ENCODE data around the gene PHF12. TPM values are rescaled to one million over a fixed set of nuclear protein-coding genes. Genes with fewer than 3 reads are reported as not detected.
A peak's percentile ranks its signal among the peaks of the same experiment; 100 is the strongest.

PHF12 gene
- total RNA-seq, 1 experiment from 2014 or later, result 79.1 TPM

GRCh38 chr17:28999206-28999605 is 47.9 kb upstream of the PHF12 start:
- Histone ChIP-seq H3K27ac (ENCODE audit: low read length) (no peak overlapping the region), H3K36me3 (ENCODE audit: control insufficient read depth, insufficient read depth, low read length) (no peaks in the 10 kb centered on the region), H3K4me1 (ENCODE audit: control insufficient read depth, insufficient read depth, low read length) (no peaks in the 10 kb centered on the region; the same call in 1 of the 2 replicates), H3K4me3 (ENCODE audit: low read depth in 2 of 2, low read length in 2 of 2) (no peak overlapping the region), H3K9me3 (ENCODE audit: control insufficient read depth, insufficient read depth, low read depth, low read length) (no peaks in the 10 kb centered on the region), H3K27me3 (ENCODE audit: control insufficient read depth, insufficient read depth, low read length) (peaks cover 3% of the 10 kb centered on the region; the same call in 1 of the 2 replicates)
- ATAC-seq (no peak), DNase-seq (ENCODE audit: low read depth, low spot score) (no peak)
- ChIA-PET POLR2A (no interaction called here), CTCF (no interaction called here)
- TF ChIP-seq CTCF (IDR thresholded peaks at IDR 0.05), result no peak
- TF ChIP-seq REST (IDR thresholded peaks at IDR 0.05; ENCODE audit: insufficient read depth in 1 of 2, low read depth in 2 of 2, low read length in 1 of 2), result no peak
- TF ChIP-seq SIN3A (IDR thresholded peaks at IDR 0.05; ENCODE audit: borderline replicate concordance, insufficient read depth, low read depth, low read length), result no peak
- TF ChIP-seq POLR2AphosphoS5 (IDR thresholded peaks at IDR 0.05; ENCODE audit: low read depth, low read length), result no peak
- TF ChIP-seq TCF7L2 (IDR thresholded peaks at IDR 0.05; ENCODE audit: low read depth, low read length), result no peak
- intact Hi-C loops (cut with micrococcal nuclease; ENCODE audit: unreplicated experiment) (no loop called here), in situ Hi-C loops (cut with HindIII; ENCODE audit: low pct_unique_long_range_greater_than_20kb, low sequenced_read_pairs) (no loop called here)
- no TSS peak for BruUV-seq (replicated peaks)

GRCh38 chr17:28997806-28998205 is 46.5 kb upstream of the PHF12 start:
- Histone ChIP-seq H3K27ac (ENCODE audit: low read length) (no peak overlapping the region), H3K9me3 (ENCODE audit: control insufficient read depth, insufficient read depth, low read depth, low read length) (no peaks in the 10 kb centered on the region), H3K4me3 (ENCODE audit: low read depth in 2 of 2, low read length in 2 of 2) (no peak overlapping the region), H3K27me3 (ENCODE audit: control insufficient read depth, insufficient read depth, low read length) (no peaks in the 10 kb centered on the region), H3K36me3 (ENCODE audit: control insufficient read depth, insufficient read depth, low read length) (no peaks in the 10 kb centered on the region), H3K4me1 (ENCODE audit: control insufficient read depth, insufficient read depth, low read length) (no peaks in the 10 kb centered on the region; the same call in 1 of the 2 replicates)
- ATAC-seq (no peak), DNase-seq (ENCODE audit: low read depth, low spot score) (no peak)
- in situ Hi-C loops (cut with HindIII; ENCODE audit: low pct_unique_long_range_greater_than_20kb, low sequenced_read_pairs) (no loop called here), intact Hi-C loops (cut with micrococcal nuclease; ENCODE audit: unreplicated experiment) (no loop called here)
- ChIA-PET POLR2A (no interaction called here), CTCF (no interaction called here)
- no peak for TF ChIP-seq SIN3A (IDR thresholded peaks at IDR 0.05; ENCODE audit: borderline replicate concordance, insufficient read depth, low read depth, low read length)
- BruUV-seq (replicated peaks), result no TSS peak

GRCh38 chr17:28996554-28997096 is 45.3 kb upstream of the PHF12 start:
- H3K27me3 ChIP-seq (ENCODE audit: control insufficient read depth, insufficient read depth, low read length), result no peaks in the 10 kb centered on the region
- DNase-seq (ENCODE audit: low read depth, low spot score) (no peak), ATAC-seq (peak; percentile 28; the same call in 1 of the 2 replicates)
- H3K9me3 ChIP-seq (ENCODE audit: control insufficient read depth, insufficient read depth, low read depth, low read length), result no peaks in the 10 kb centered on the region
- intact Hi-C loops (cut with micrococcal nuclease; ENCODE audit: unreplicated experiment), result no loop called here
- no peak overlapping the region for H3K4me3 ChIP-seq (ENCODE audit: low read depth in 2 of 2, low read length in 2 of 2)
- H3K4me1 ChIP-seq (ENCODE audit: control insufficient read depth, insufficient read depth, low read length), result no peaks in the 10 kb centered on the region
- CTCF ChIA-PET, result interaction anchor here (0.6 kb wide), 1 partner anchor 17 kb away, joined by 3 read pairs; no protein-coding TSS in a partner anchor
- H3K27ac ChIP-seq (ENCODE audit: low read length), result no peak overlapping the region
- TF ChIP-seq REST (IDR thresholded peaks at IDR 0.05; ENCODE audit: insufficient read depth in 1 of 2, low read depth in 2 of 2, low read length in 1 of 2) (no peak), TCF7L2 (IDR thresholded peaks at IDR 0.05; ENCODE audit: low read depth, low read length) (no peak), POLR2AphosphoS5 (IDR thresholded peaks at IDR 0.05; ENCODE audit: low read depth, low read length) (no peak), CTCF (IDR thresholded peaks at IDR 0.05) (no peak), SIN3A (IDR thresholded peaks at IDR 0.05; ENCODE audit: borderline replicate concordance, insufficient read depth, low read depth, low read length) (no peak)
- BruUV-seq (replicated peaks), result no TSS peak
- no peaks in the 10 kb centered on the region for H3K36me3 ChIP-seq (ENCODE audit: control insufficient read depth, insufficient read depth, low read length)
- in situ Hi-C loops (cut with HindIII; ENCODE audit: low pct_unique_long_range_greater_than_20kb, low sequenced_read_pairs), result no loop called here
- POLR2A ChIA-PET, result interaction anchor here (0.6 kb wide), 1 partner anchor 94 kb away, joined by 9 read pairs; no protein-coding TSS in a partner anchor
